DMS53 treated with DMSO at 0.1 percent for 48 hours (cell line): ENCODE results near the gene MMP25.

Experiments used
- DNase-seq: peaks from one replicate; lab custom pipeline; 2025; ENCODE audit not compliant: unreplicated experiment; lab: John Stamatoyannopoulos, UW

Gene MMP25

DNA sequence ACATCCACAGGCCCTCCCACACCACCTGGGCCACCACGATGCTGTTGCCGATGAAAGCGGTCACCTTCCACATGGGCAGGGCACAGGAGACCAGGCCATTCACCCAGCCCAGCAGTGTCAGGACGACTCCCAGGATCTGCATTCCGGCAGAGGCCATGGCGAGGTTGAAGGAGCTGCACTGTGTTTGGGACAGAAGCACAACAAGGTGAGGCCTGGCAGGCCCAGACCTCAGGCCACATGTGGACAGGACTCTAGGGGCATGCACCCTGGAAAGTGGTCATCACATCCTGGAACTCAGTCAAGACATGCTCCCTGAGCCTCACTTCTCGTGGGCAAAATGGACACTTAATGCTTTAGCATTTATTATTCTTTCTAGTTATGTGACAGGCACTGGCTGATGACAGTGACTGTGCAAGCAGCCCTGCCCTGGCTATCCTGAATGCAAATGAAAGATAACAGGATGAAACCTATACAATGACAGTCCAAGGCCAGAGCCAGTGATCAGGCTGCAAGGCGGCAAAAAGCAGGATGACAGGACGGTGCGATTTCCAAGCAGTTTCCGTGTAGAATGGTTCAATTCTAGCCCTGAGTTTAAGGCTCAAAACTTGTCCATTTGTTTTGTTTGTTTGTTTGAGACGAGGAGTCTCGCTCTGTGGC is 30.4 kb upstream of the MMP25 start:
- DNase-seq, result no peak

DNA sequence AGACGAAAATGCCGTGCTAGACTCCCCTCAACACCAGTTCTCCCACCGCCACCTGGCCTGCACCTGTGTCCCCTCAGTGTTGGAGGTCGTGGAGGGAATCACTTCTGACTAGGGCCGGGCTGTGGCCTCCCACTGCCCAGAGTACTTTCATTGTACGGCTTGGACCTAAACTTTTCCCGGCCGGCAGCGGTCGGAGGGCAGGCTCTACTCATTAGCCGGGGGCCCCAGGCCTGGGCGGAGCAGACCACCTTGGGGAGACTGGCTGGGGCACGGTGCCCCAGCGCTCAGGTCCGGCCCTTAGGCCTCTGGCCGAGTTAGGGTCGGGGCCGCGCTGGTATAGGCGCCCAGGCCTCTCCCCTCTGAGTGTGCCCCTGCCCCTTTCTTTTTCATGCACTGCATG is 29.0 kb upstream of the MMP25 start:
- no peak for DNase-seq

- no peak for DNase-seq
Measured at GRCh38 chr16:3017794-3018506, 28.4 kb upstream of the MMP25 start, which contains the start of gene CLDN6. Gene CLDN6, minus strand, starts transcription at chr16:3018183. Its CDS starts 2,162 bp downstream, at chr16:3016021.

- no peak for DNase-seq
Measured at GRCh38 chr16:3019594-3020246, 26.6 kb upstream of the MMP25 start.

GRCh38 chr16:3020247-3020603 is 26.1 kb upstream of the MMP25 start, which contains the start of gene TNFRSF12A:
Gene TNFRSF12A, plus strand, starts transcription at chr16:3020368. Its CDS starts 30 bp downstream, at chr16:3020398.
- peak; percentile 45 for DNase-seq

DNA sequence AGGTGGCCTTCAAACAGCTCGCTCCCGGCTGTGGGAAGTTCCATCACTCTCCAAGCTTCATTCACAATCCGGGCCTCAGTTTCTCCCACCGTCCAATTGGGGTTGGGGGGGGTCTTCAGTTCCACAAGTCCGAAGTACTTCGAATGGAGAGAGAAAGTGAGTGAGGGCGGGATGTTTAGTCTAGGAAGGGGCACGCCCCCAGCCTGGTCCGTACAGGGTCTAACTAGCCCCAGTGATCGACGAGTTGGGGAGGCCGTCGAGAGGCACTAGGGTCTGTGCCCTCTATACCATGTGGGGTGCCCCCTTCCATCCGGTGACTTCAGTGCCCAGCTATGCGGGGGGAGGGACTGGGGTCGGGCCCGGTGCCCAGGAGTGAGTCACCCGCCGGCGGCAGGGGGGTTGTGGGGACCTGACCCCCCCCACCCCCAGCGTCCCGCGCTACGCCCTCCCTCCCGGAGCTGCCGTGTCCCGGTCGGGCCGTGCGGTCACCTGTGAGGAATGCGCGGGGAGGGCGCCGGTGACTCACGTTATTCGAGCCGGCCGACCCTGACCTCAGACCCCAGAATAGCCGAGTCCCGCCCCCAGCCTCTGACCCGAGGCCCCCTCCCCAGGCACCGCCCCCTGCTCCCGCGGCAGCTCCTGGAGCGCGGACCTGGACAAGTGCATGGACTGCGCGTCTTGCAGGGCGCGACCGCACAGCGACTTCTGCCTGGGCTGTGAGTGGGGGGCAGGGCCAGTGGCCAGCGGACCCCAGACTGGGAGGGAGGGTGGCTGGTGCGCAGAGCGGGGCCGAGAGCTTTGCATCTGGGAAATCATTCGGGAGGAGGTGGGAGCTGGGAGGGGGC is 25.5 kb upstream of the MMP25 start:
- DNase-seq, result no peak

DNA sequence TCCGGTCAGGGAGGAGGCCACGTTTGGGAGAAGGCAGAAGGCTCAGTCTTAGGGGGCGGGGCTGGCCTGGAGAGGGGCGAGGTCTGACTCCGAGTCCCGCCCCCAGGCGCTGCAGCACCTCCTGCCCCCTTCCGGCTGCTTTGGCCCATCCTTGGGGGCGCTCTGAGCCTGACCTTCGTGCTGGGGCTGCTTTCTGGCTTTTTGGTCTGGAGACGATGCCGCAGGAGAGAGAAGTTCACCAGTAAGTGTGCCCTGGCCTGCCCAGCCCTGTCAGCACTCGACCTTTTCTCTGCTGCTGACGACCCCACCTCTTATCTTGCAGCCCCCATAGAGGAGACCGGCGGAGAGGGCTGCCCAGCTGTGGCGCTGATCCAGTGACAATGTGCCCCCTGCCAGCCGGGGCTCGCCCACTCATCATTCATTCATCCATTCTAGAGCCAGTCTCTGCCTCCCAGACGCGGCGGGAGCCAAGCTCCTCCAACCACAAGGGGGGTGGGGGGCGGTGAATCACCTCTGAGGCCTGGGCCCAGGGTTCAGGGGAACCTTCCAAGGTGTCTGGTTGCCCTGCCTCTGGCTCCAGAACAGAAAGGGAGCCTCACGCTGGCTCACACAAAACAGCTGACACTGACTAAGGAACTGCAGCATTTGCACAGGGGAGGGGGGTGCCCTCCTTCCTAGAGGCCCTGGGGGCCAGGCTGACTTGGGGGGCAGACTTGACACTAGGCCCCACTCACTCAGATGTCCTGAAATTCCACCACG is 24.7 kb upstream of the MMP25 start:
- DNase-seq, result peak; percentile 39

- DNase-seq, result peak; percentile 48
Measured at GRCh38 chr16:3022208-3022683, 24.1 kb upstream of the MMP25 start.

DNA sequence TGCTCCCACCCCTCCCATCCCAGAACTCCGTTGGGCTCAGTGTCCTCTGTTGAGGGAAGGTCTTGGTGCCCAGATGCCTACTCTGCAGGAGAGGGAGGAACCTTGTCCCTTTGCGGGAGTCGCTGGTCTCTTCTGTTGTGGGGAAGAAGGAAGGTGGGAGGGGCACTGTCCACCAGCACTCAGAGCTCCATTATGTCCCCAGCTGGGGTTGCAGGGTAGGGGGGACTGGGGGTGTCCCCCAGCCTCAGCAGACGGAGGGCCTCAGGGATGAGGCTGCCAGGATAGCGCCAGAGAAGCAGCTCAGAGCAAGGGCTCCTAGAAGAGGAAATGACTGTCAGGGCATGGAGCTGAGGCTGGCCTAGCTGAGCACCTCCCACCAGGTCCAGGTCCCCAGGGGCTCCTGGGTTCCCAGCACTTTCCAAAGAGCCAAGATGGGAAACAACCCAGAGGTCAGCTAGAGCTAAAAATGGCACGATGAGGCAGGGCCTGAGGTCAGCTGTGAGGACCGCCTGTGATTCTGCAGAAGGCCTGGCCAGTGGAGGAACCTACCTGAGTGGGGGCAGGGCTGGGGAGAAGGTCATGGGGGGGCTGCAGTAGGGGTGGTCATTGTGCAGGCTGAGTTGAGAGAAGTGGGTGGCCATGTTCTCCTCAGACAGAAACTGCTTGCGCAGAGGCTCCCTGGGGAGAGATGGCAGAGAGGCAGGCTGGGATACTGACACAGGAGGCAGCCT is 23.5 kb upstream of the MMP25 start:
- DNase-seq, result no peak

DNA sequence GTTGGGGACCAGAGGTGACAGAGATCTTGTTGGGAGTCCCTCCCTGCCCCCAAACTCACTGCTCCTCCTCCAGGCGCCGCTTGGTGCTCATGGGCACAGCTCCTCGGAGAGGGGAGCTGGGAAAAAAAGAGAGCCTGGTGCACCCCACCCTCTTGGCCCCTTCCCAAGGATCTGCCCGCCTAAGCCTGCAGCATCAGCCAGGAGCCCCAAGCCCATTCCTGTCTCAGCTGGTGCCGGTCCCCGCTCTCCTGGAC is 23.0 kb upstream of the MMP25 start:
- DNase-seq, result no peak

GRCh38 chr16:3023669-3024478 is 22.5 kb upstream of the MMP25 start, which contains the start of the genes HCFC1R1 and THOC6:
Gene HCFC1R1, minus strand, starts transcription at chr16:3023942. Its CDS starts 1 bp downstream, at chr16:3023941.
Gene THOC6, plus strand, starts transcription at chr16:3024035. Its CDS starts 292 bp downstream, at chr16:3024327.
- peak; percentile 90 for DNase-seq

DNA sequence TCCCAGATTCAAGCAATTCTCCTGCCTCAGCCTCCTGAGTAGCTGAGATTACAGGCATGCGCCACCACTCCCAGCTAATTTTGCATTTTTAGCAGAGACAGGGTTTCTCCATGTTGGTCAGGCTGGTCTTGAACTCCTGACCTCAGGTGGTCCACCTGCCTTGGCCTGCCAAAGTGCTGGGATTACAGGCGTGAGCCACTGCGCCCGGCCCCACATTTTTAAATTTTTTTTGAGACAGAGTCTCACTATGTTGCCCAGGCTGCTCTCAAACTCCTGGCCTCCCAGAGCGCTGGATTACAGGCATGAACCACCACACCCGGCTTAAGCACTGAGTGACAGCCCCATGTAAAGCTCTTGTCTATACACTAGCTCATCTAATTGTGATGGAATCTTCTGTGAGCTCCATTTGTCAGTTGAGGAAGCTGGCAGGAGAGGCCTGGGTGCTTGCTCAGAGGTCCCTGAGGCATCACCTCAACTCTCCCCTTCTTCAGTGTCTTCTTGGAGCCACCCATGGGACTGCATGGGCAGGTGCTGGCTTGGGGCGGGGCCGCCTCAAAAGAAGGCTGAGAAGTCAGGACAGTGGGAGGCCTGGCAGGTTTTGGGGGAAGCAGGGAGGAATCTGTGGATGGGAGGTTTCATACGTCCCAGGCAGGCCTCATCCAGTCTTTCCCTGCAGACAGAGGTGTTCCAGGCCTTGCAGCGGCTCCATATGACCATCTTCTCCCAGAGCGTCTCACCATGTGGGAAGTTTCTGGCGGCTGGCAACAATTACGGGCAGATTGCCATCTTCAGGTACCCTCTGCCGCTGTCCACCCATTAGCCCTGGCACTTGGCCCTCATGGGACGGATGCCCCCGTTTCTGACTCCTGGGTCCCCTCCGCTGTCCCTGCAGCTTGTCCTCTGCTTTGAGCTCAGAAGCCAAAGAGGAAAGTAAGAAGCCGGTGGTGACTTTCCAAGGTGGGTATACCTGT is 21.0 kb upstream of the MMP25 start:
- no peak for DNase-seq

- DNase-seq, result no peak
Measured at GRCh38 chr16:3026003-3026378, 20.4 kb upstream of the MMP25 start.

- no peak for DNase-seq
Measured at GRCh38 chr16:3026609-3027488, 19.5 kb upstream of the MMP25 start.

- DNase-seq, result no peak
Measured at GRCh38 chr16:3027489-3027795, 18.9 kb upstream of the MMP25 start.

GRCh38 chr16:3027983-3028715 is 18.2 kb upstream of the MMP25 start:
- peak; percentile 53 for DNase-seq
